Mucosa of descending colon (tissue), 3 donors: ENCODE results near the gene OAS3. TPM values are rescaled to one million over a fixed set of nuclear protein-coding genes. Genes with fewer than 3 reads are reported as not detected.
A peak's percentile ranks its signal among the peaks of the same experiment; 100 is the strongest.

Source experiments
- ATAC-seq: fragments of 200-7000 bp; cut with Tn5 transposase; one replicate; pipeline ENCODE4 v1.9.1; 2020; ENCODE audit warnings: mild to moderate bottlenecking, moderate library complexity
- DNase-seq, 3 donors: peaks; one replicate each; pipeline ENCODE4 v3.0.0-alpha.2; 2020
- H3K36me3 ChIP-seq: fragments of 200-600 bp; one replicate; pipeline ENCODE4 v1.8.0; 2021; ENCODE audit warnings: low read depth, mild to moderate bottlenecking
- H3K4me1 ChIP-seq: fragments of 200-600 bp; one replicate; pipeline ENCODE4 v1.8.0; 2021; ENCODE audit warnings: low read depth, mild to moderate bottlenecking
- H3K4me3 ChIP-seq: fragments of 200-600 bp; one replicate; pipeline ENCODE4 v1.8.0; 2021; ENCODE audit warnings: mild to moderate bottlenecking
- H3K9me3 ChIP-seq: fragments of 200-600 bp; one replicate; pipeline ENCODE4 v1.8.0; 2021; ENCODE audit warnings: mild to moderate bottlenecking
- intact Hi-C, 2 donors: fragments of 100-400 bp; cut with DNase I in 1 of 2; cut with micrococcal nuclease in 1 of 2; formaldehyde crosslinking; loops; one replicate each; pipeline versions ENCODE4 v1.11.0 to v1.11.1; 2022; cut with DNase I, micrococcal nuclease
- total RNA-seq, 3 donors: library from RNA; stranded (reverse); fragmentation: NEBNext Ultra II Directional in 2 of 3; extraction: Animal tissue kit (Norgen Biotek cat#: 25700) in 2 of 3; gene quantifications; one replicate each; pipeline versions ENCODE4 v1.2.1 to v1.2.4, GENCODE V29; 2021 to 2023
- TF ChIP-seq, protein P1 (sequence below): fragments of 200-600 bp; IDR thresholded peaks from one replicate; pipeline ENCODE4 v1.8.0; 2022; ENCODE audit warnings: antibody characterized with exemption, mild to moderate bottlenecking
- donor health status: DM: no; HTN: no; CAD: no; lungs with moderate emphysema.
- donor health status: DM: no; HTN: no; CAD: no.
- donor health status: DM: no; HTN: yes; CAD: no.

The OAS3 gene
- total RNA-seq, 3 donors from 2014 or later: 14.8 to 27.4 (median 22.3) TPM

DNA sequence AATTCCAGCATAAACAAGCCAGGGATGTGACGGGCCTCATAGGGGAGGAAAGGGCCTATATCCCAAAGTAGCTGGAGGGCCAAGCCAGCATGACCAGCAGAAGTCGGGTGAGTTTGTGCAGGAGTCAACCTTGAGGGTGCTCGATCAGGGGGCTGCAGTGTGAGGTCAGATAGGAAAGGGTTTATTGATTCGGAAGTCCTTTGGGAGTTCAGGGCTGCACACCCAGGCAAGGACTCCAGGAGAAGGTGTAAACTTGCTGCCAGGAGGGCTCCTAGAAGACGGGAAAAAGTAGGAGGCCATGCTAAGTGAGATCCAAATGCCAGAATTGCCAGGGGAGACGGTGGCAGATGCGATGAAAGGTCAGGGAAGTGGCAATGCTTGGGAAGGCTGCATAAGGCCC lies 36.6 kb downstream of the OAS3 start:
- TF ChIP-seq, protein P1, sequence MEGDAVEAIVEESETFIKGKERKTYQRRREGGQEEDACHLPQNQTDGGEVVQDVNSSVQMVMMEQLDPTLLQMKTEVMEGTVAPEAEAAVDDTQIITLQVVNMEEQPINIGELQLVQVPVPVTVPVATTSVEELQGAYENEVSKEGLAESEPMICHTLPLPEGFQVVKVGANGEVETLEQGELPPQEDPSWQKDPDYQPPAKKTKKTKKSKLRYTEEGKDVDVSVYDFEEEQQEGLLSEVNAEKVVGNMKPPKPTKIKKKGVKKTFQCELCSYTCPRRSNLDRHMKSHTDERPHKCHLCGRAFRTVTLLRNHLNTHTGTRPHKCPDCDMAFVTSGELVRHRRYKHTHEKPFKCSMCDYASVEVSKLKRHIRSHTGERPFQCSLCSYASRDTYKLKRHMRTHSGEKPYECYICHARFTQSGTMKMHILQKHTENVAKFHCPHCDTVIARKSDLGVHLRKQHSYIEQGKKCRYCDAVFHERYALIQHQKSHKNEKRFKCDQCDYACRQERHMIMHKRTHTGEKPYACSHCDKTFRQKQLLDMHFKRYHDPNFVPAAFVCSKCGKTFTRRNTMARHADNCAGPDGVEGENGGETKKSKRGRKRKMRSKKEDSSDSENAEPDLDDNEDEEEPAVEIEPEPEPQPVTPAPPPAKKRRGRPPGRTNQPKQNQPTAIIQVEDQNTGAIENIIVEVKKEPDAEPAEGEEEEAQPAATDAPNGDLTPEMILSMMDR: no peak
- no peak overlapping the region for H3K4me3 ChIP-seq
- intact Hi-C loops: no loop called here
- H3K9me3 ChIP-seq: no peaks in the 10 kb centered on the region
- H3K4me1 ChIP-seq: peaks cover 11% of the 10 kb centered on the region
- DNase-seq: no peak
- no peaks in the 10 kb centered on the region for H3K36me3 ChIP-seq
- ATAC-seq: no peak

DNA sequence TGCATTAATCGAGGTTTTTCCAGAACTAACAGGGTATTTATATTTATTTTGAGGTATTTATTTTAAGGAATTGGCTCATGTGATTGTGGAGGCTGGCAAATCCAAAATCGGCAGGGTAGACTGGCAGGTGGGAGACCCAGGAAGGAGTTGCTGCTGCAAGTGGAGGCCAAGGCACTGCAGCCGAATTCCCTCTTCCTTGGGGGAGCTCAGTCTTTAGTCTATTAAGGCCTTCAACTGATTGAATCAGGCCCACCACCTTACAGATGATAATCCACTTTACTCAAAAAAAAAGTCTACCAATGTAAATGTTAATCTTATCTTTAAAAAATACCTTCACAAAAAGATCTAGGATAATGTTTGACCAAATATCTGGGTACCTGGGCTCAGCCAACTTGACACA lies 38.9 kb downstream of the OAS3 start:
- Histone ChIP-seq H3K36me3 (no peaks in the 10 kb centered on the region), H3K9me3 (no peaks in the 10 kb centered on the region), H3K4me1 (peaks cover 11% of the 10 kb centered on the region), H3K4me3 (no peak overlapping the region)
- ATAC-seq (no peak), DNase-seq (no peak)
- intact Hi-C loops: no loop called here
- TF ChIP-seq, protein P1: no peak

DNA sequence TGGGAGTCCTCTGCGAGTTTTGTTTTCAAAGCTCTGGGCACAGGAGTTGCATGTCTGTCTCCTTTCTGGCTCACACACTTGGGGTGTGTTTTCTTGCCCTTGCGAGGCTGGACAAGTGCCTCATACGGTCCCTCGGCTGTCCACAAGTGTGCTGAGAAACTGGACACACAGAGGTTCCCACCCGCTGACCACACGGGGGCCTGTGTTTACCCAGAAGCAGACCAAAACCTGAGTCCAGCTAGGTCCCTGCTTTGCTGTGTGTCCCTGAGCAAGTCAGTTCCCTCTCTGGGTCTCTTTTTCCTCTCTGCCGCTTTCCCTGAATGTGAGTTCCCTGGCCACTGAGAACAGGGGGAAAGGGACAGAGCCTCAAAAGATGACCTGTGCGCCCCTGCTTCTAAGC lies 39.4 kb downstream of the OAS3 start:
- Histone ChIP-seq H3K36me3 (no peaks in the 10 kb centered on the region), H3K4me3 (no peak overlapping the region), H3K4me1 (peaks cover 11% of the 10 kb centered on the region), H3K9me3 (no peaks in the 10 kb centered on the region)
- intact Hi-C loops: no loop called here
- TF ChIP-seq, protein P1: no peak
- ATAC-seq (no peak), DNase-seq (no peak)

DNA sequence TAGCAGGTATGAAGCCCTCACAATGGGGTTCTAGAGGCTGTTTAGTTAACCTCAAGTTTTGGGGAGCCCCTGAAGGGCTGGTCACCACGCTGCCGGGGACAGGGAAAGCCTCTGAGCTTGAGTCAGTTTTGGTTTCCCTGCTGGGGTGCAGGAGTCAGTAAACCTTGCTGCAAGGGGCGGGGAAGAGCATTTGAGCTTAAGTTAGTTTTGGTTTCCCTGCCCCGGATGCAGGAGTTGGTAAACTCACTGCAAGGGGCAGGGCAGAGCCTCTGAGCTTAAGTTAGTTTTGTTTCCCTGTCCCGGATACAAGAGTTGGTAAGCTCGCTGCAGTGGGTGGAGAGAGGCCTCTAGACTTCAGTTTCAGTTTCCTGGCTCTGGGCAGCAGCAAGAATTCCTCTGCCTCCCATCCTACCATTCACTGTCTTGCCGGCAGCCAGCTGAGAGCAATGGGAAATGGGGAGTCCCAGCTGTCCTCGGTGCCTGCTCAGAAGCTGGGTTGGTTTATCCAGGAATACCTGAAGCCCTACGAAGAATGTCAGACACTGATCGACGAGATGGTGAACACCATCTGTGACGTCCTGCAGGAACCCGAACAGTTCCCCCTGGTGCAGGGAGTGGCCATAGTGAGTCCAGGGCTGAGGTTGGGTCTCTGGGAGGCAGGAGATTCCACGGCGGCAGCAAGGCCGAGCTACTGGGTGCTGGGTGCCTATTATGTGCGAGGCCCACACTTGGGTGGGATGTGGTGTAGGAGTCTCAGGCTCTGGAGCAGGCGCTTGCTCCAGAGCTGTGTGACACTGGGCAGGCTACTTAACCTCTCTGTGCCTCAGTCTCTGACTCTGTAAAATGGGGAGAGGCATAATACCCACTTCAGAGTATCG lies 40.1 kb downstream of the OAS3 start, which contains the start of gene OAS2:
TSS of gene OAS2 (plus strand) at position 357 of the 878 bp plus-strand sequence. CDS start at position 447, 90 bp downstream.
- TF ChIP-seq, protein P1: no peak
- DNase-seq (peak; percentile 63 to 74 (median 68)), ATAC-seq (peak; percentile 97)
- no peaks in the 10 kb centered on the region for H3K9me3 ChIP-seq
- H3K4me1 ChIP-seq: peaks cover 11% of the 10 kb centered on the region
- H3K36me3 ChIP-seq: no peaks in the 10 kb centered on the region
- intact Hi-C loops: no loop called here
- H3K4me3 ChIP-seq: peak within 1 kb of the TSS; percentile 5

DNA sequence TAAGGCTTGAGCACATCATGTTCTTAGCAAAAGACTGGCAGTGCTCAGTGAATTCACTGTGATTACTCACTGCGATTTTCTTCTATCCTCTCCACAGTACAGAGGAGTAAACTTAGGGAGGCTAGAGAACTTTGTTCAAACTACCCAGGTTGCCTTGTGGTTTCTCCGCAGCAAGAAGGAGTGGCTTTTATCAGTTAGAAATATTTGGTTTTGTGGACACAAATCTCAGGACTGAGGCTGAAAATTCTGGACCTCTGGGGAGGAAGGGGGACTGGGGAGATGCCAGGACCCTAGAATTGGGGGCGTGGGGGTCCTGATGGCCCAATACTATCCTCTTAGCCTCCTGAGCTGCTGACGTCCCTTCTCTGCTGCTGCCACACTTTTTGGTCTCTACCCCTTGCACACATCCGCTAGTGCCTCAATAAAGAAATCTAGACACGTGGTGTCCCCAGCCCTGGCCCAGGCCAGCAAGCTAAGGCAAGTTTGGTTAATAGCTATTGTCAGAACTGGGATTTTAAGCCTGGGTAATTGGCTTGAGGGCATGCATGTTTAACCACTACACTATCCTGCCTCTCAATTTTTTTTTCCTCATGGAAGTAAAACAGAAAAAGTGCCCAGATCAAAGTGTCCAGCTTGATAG lies 40.9 kb downstream of the OAS3 start:
- H3K9me3 ChIP-seq: no peaks in the 10 kb centered on the region
- no peaks in the 10 kb centered on the region for H3K36me3 ChIP-seq
- peak in 2 of 3 donors; percentile 35 for DNase-seq
- no peak overlapping the region for H3K4me3 ChIP-seq
- ATAC-seq: peak; percentile 59
- intact Hi-C loops: no loop called here
- TF ChIP-seq, protein P1: no peak
- peaks cover 11% of the 10 kb centered on the region for H3K4me1 ChIP-seq
